WTC11 (cell line): ENCODE data around the gene CTTNBP2. TPM values are rescaled to one million over a fixed set of nuclear protein-coding genes. Genes with fewer than 3 reads are reported as not detected.

ENCODE experiments used
- ATAC-seq: fragments of 200-7000 bp; cut with Tn5 transposase; 2 replicates; pipeline ENCODE4 v1.10.0; 2021; ENCODE audit warnings: mild to moderate bottlenecking, moderate library complexity
- CTCF ChIA-PET: fragments of 300-600 bp; sonication (Branson Sonifier 250); formaldehyde crosslinking; loops from one replicate; lab custom pipeline; 2021; ENCODE audit warnings: antibody characterized with exemption; lab: Charles Lee
- POLR2A ChIA-PET: fragments of 350-600 bp; sonication (Branson Sonifier 250); formaldehyde crosslinking; loops from one replicate; lab custom pipeline; 2021; ENCODE audit warnings: antibody characterized with exemption; lab: Charles Lee
- DNase-seq: peaks from one replicate; pipeline ENCODE4 v3.0.0; 2021; ENCODE audit warnings: low spot score
- H3K27ac Mint-ChIP-seq: 2 replicates; pipeline ENCODE4 v1.8.0; 2021; ENCODE audit warnings: mixed read lengths
- H3K27me3 Mint-ChIP-seq: 2 replicates; pipeline ENCODE4 v1.8.0; 2021; ENCODE audit warnings: low read depth, mild to moderate bottlenecking, moderate library complexity, mixed read lengths
- H3K36me3 Mint-ChIP-seq: 2 replicates; pipeline ENCODE4 v1.8.0; 2021; ENCODE audit warnings: mixed read lengths
- H3K4me1 Mint-ChIP-seq: 2 replicates; pipeline ENCODE4 v1.8.0; 2022; ENCODE audit warnings: mixed read lengths
- H3K4me3 Mint-ChIP-seq: 2 replicates; pipeline ENCODE4 v1.8.0; 2021; ENCODE audit warnings: mild to moderate bottlenecking, moderate library complexity, mixed read lengths
- H3K9me3 Mint-ChIP-seq: 2 replicates; pipeline ENCODE4 v1.8.0; 2021; ENCODE audit warnings: mixed read lengths
- ATF1 ChIP-seq: sonication (generic); formaldehyde crosslinking; IDR thresholded peaks from 2 replicates; pipeline ENCODE4 v1.8.1; 2023; ENCODE audit warnings: mild to moderate bottlenecking, moderate library complexity, missing genetic modification reagents
- GTF2I ChIP-seq: fragments of 250-450 bp; sonication (Bioruptor Pico); conservative IDR thresholded peaks from 2 replicates; pipeline ENCODE4 v1.4.0; 2021; ENCODE audit warnings: mild to moderate bottlenecking
- HMGA2 ChIP-seq: fragments of 250-450 bp; sonication (Bioruptor Pico); IDR thresholded peaks from 2 replicates; pipeline ENCODE4 v1.4.0; 2021; ENCODE audit warnings: mild to moderate bottlenecking, moderate library complexity
- NR1H2 ChIP-seq: sonication (generic); formaldehyde crosslinking; IDR thresholded peaks from 2 replicates; pipeline ENCODE4 v1.9.0; 2021; ENCODE audit warnings: mild to moderate bottlenecking, moderate library complexity, missing genetic modification reagents
- RORB ChIP-seq: fragments of 250-450 bp; sonication (Bioruptor Pico); IDR thresholded peaks from 2 replicates; pipeline ENCODE4 v1.9.0; 2021; ENCODE audit warnings: mild to moderate bottlenecking
- SMAD4 ChIP-seq: sonication (generic); formaldehyde crosslinking; IDR thresholded peaks from 2 replicates; pipeline ENCODE4 v1.8.0; 2022; ENCODE audit warnings: mild to moderate bottlenecking, missing genetic modification reagents
- SOX15 ChIP-seq: fragments of 250-450 bp; sonication (Bioruptor Pico); IDR thresholded peaks from 2 replicates; pipeline ENCODE4 v1.9.0; 2021; ENCODE audit warnings: mild to moderate bottlenecking
- TCF7 ChIP-seq: sonication (generic); formaldehyde crosslinking; IDR thresholded peaks from 2 replicates; pipeline ENCODE4 v1.8.0; 2022; ENCODE audit warnings: mild to moderate bottlenecking, low read depth, missing genetic modification reagents, moderate library complexity
- TEAD1 ChIP-seq: sonication (generic); formaldehyde crosslinking; IDR thresholded peaks from 2 replicates; pipeline ENCODE4 v1.8.0; 2022; ENCODE audit warnings: mild to moderate bottlenecking, missing genetic modification reagents
- TP53 ChIP-seq: sonication (generic); formaldehyde crosslinking; IDR thresholded peaks from 2 replicates; pipeline ENCODE4 v1.8.1; 2023; ENCODE audit warnings: mild to moderate bottlenecking, missing genetic modification reagents
- ZNF138 ChIP-seq: sonication (generic); formaldehyde crosslinking; conservative IDR thresholded peaks from 2 replicates; pipeline ENCODE4 v1.8.1; 2022; ENCODE audit warnings: mild to moderate bottlenecking, moderate library complexity, missing genetic modification reagents
- ZNF317 ChIP-seq: sonication (generic); formaldehyde crosslinking; IDR thresholded peaks from 2 replicates; pipeline ENCODE4 v1.8.1; 2023; ENCODE audit warnings: low read depth, mild to moderate bottlenecking, moderate library complexity, missing genetic modification reagents, borderline replicate concordance
- ZNF416 ChIP-seq: fragments of 250-450 bp; sonication (Bioruptor Pico); IDR thresholded peaks from 2 replicates; pipeline ENCODE4 v1.9.0; 2021; ENCODE audit warnings: mild to moderate bottlenecking, inconsistent platforms
- ZNF671 ChIP-seq: fragments of 250-450 bp; sonication (Bioruptor Pico); IDR thresholded peaks from 2 replicates; pipeline ENCODE4 v1.8.0; 2021; ENCODE audit warnings: mild to moderate bottlenecking
- total RNA-seq: library from RNA; stranded (reverse); gene quantifications from 3 replicates; pipeline ENCODE4 v1.2.3, GENCODE V29; 2021
- TF ChIP-seq, protein P1 (sequence below): sonication (generic); formaldehyde crosslinking; IDR thresholded peaks from 2 replicates; pipeline ENCODE4 v1.8.0; 2023; ENCODE audit warnings: mild to moderate bottlenecking, missing genetic modification reagents
- TF ChIP-seq, protein P2 (sequence below): sonication (generic); formaldehyde crosslinking; IDR thresholded peaks from 2 replicates; pipeline ENCODE4 v1.8.1; 2022; ENCODE audit warnings: low read depth, missing genetic modification reagents, borderline replicate concordance
- TF ChIP-seq, protein P3 (sequence below): sonication (generic); formaldehyde crosslinking; IDR thresholded peaks from 2 replicates; pipeline ENCODE4 v1.8.1; 2022; ENCODE audit warnings: low read depth, mild to moderate bottlenecking, moderate library complexity, missing genetic modification reagents, borderline replicate concordance
- TF ChIP-seq, protein P4 (sequence below): sonication (generic); formaldehyde crosslinking; IDR thresholded peaks from 2 replicates; pipeline ENCODE4 v1.8.1; 2023; ENCODE audit warnings: mild to moderate bottlenecking, missing genetic modification reagents, borderline replicate concordance
- TF ChIP-seq, protein P5 (sequence below): sonication (generic); formaldehyde crosslinking; IDR thresholded peaks from 2 replicates; pipeline ENCODE4 v1.8.1; 2022; ENCODE audit warnings: mild to moderate bottlenecking, moderate library complexity, missing genetic modification reagents
- TF ChIP-seq, protein P6 (sequence below): fragments of 250-450 bp; sonication (Bioruptor Pico); IDR thresholded peaks from 2 replicates; pipeline ENCODE4 v1.9.0; 2021; ENCODE audit warnings: mild to moderate bottlenecking

Gene CTTNBP2
- total RNA-seq, 1 experiment from 2014 or later = 22.1 TPM

DNA sequence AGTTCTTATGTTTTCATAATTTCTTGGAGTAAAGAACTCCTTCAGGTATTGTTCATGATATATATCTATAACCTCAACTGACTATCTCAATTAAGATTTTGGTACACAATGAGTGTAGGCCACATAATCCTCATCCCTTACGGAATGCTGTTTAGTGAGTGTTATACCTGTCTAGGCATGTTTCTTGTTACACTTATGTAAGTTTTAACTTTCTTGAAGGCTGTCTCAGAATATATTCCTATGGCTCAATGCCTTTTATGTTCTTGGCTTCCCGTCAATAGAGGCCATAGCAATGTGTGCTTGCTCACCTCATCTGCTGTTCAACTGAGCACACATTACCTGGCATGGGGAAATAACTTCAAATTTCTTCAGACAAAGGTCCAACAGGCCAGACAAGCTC, 185.1 kb downstream of the CTTNBP2 start:
- Mint-ChIP-seq H3K4me1 (peaks cover 16% of the 10 kb centered on the region), H3K4me3 (no peak overlapping the region), H3K27me3 (no peaks in the 10 kb centered on the region), H3K27ac (no peak overlapping the region), H3K9me3 (no peaks in the 10 kb centered on the region), H3K36me3 (no peaks in the 10 kb centered on the region)
- DNase-seq (no peak), ATAC-seq (no peak)
- no peak for TF ChIP-seq TP53
- TF ChIP-seq, protein P1, sequence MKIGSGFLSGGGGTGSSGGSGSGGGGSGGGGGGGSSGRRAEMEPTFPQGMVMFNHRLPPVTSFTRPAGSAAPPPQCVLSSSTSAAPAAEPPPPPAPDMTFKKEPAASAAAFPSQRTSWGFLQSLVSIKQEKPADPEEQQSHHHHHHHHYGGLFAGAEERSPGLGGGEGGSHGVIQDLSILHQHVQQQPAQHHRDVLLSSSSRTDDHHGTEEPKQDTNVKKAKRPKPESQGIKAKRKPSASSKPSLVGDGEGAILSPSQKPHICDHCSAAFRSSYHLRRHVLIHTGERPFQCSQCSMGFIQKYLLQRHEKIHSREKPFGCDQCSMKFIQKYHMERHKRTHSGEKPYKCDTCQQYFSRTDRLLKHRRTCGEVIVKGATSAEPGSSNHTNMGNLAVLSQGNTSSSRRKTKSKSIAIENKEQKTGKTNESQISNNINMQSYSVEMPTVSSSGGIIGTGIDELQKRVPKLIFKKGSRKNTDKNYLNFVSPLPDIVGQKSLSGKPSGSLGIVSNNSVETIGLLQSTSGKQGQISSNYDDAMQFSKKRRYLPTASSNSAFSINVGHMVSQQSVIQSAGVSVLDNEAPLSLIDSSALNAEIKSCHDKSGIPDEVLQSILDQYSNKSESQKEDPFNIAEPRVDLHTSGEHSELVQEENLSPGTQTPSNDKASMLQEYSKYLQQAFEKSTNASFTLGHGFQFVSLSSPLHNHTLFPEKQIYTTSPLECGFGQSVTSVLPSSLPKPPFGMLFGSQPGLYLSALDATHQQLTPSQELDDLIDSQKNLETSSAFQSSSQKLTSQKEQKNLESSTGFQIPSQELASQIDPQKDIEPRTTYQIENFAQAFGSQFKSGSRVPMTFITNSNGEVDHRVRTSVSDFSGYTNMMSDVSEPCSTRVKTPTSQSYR (CRISPR knock-in tag) = no peak
- TF ChIP-seq RORB (CRISPR knock-in tag) = no peak
- no peak for TF ChIP-seq ZNF671
- no peak for TF ChIP-seq ZNF138
- TF ChIP-seq, protein P2, sequence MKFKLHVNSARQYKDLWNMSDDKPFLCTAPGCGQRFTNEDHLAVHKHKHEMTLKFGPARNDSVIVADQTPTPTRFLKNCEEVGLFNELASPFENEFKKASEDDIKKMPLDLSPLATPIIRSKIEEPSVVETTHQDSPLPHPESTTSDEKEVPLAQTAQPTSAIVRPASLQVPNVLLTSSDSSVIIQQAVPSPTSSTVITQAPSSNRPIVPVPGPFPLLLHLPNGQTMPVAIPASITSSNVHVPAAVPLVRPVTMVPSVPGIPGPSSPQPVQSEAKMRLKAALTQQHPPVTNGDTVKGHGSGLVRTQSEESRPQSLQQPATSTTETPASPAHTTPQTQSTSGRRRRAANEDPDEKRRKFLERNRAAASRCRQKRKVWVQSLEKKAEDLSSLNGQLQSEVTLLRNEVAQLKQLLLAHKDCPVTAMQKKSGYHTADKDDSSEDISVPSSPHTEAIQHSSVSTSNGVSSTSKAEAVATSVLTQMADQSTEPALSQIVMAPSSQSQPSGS (CRISPR knock-in tag) = no peak
- TF ChIP-seq TCF7 (CRISPR knock-in tag) = no peak
- TF ChIP-seq ZNF317 (CRISPR knock-in tag) = no peak
- TF ChIP-seq SOX15 (CRISPR knock-in tag) = no peak
- TF ChIP-seq NR1H2 (CRISPR knock-in tag) = no peak
- TF ChIP-seq ATF1 (CRISPR knock-in tag) = no peak
- TF ChIP-seq, protein P3, sequence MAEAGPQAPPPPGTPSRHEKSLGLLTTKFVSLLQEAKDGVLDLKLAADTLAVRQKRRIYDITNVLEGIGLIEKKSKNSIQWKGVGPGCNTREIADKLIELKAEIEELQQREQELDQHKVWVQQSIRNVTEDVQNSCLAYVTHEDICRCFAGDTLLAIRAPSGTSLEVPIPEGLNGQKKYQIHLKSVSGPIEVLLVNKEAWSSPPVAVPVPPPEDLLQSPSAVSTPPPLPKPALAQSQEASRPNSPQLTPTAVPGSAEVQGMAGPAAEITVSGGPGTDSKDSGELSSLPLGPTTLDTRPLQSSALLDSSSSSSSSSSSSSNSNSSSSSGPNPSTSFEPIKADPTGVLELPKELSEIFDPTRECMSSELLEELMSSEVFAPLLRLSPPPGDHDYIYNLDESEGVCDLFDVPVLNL (CRISPR knock-in tag) = no peak
- no peak for TF ChIP-seq TEAD1 (CRISPR knock-in tag)
- TF ChIP-seq HMGA2 = no peak
- TF ChIP-seq GTF2I (CRISPR knock-in tag) = no peak
- TF ChIP-seq, protein P4, sequence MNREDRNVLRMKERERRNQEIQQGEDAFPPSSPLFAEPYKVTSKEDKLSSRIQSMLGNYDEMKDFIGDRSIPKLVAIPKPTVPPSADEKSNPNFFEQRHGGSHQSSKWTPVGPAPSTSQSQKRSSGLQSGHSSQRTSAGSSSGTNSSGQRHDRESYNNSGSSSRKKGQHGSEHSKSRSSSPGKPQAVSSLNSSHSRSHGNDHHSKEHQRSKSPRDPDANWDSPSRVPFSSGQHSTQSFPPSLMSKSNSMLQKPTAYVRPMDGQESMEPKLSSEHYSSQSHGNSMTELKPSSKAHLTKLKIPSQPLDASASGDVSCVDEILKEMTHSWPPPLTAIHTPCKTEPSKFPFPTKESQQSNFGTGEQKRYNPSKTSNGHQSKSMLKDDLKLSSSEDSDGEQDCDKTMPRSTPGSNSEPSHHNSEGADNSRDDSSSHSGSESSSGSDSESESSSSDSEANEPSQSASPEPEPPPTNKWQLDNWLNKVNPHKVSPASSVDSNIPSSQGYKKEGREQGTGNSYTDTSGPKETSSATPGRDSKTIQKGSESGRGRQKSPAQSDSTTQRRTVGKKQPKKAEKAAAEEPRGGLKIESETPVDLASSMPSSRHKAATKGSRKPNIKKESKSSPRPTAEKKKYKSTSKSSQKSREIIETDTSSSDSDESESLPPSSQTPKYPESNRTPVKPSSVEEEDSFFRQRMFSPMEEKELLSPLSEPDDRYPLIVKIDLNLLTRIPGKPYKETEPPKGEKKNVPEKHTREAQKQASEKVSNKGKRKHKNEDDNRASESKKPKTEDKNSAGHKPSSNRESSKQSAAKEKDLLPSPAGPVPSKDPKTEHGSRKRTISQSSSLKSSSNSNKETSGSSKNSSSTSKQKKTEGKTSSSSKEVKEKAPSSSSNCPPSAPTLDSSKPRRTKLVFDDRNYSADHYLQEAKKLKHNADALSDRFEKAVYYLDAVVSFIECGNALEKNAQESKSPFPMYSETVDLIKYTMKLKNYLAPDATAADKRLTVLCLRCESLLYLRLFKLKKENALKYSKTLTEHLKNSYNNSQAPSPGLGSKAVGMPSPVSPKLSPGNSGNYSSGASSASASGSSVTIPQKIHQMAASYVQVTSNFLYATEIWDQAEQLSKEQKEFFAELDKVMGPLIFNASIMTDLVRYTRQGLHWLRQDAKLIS (CRISPR knock-in tag) = no peak
- TF ChIP-seq ZNF416 (CRISPR knock-in tag) = no peak
- TF ChIP-seq SMAD4 = no peak
- TF ChIP-seq, protein P5, sequence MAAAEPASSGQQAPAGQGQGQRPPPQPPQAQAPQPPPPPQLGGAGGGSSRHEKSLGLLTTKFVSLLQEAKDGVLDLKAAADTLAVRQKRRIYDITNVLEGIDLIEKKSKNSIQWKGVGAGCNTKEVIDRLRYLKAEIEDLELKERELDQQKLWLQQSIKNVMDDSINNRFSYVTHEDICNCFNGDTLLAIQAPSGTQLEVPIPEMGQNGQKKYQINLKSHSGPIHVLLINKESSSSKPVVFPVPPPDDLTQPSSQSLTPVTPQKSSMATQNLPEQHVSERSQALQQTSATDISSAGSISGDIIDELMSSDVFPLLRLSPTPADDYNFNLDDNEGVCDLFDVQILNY (CRISPR knock-in tag) = no peak
- TF ChIP-seq, protein P6, sequence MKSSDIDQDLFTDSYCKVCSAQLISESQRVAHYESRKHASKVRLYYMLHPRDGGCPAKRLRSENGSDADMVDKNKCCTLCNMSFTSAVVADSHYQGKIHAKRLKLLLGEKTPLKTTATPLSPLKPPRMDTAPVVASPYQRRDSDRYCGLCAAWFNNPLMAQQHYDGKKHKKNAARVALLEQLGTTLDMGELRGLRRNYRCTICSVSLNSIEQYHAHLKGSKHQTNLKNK (CRISPR knock-in tag) = no peak
- ChIA-PET POLR2A (no interaction called here), CTCF (interaction anchor here (0.6 kb wide), 1 partner anchor 133 kb away, joined by 3 read pairs; no protein-coding TSS in a partner anchor)
